ENCODE data around the gene CEP104.

CEP104 gene

GRCh38 chr1:3890389-3891328 lies 33.6 kb upstream of the CEP104 start:
- in situ Hi-C loops (cut with HindIII; ENCODE audit: low sequenced_read_pairs), result no loop called here
- H3K4me3 ChIP-seq (ENCODE audit: low read depth, low read length), result no peak overlapping the region
- DNase-seq (ENCODE audit: low read depth), result no peak
- no peak for TF ChIP-seq CTCF (IDR thresholded peaks at IDR 0.05; ENCODE audit: low read depth, low read length, missing control alignments)

GRCh38 chr1:3889936-3890335 lies 32.9 kb upstream of the CEP104 start:
- DNase-seq (ENCODE audit: low read depth), result no peak
- in situ Hi-C loops (cut with HindIII; ENCODE audit: low sequenced_read_pairs), result no loop called here
- no peak for TF ChIP-seq CTCF (IDR thresholded peaks at IDR 0.05; ENCODE audit: low read depth, low read length, missing control alignments)
- no peak overlapping the region for H3K4me3 ChIP-seq (ENCODE audit: low read depth, low read length)

GRCh38 chr1:3888301-3888700 lies 31.3 kb upstream of the CEP104 start:
- in situ Hi-C loops (cut with HindIII; ENCODE audit: low sequenced_read_pairs), result no loop called here
- DNase-seq (ENCODE audit: low read depth), result no peak
- no peak for TF ChIP-seq CTCF (IDR thresholded peaks at IDR 0.05; ENCODE audit: low read depth, low read length, missing control alignments)
- H3K4me3 ChIP-seq (ENCODE audit: low read depth, low read length), result no peak overlapping the region

GRCh38 chr1:3886691-3887090 lies 29.7 kb upstream of the CEP104 start:
- no peak overlapping the region for H3K4me3 ChIP-seq (ENCODE audit: low read depth, low read length)
- TF ChIP-seq CTCF (IDR thresholded peaks at IDR 0.05; ENCODE audit: low read depth, low read length, missing control alignments), result no peak
- no peak for DNase-seq (ENCODE audit: low read depth)
- in situ Hi-C loops (cut with HindIII; ENCODE audit: low sequenced_read_pairs), result no loop called here

- DNase-seq (ENCODE audit: low read depth), result no peak
- in situ Hi-C loops (cut with HindIII; ENCODE audit: low sequenced_read_pairs), result no loop called here
- TF ChIP-seq CTCF (IDR thresholded peaks at IDR 0.05; ENCODE audit: low read depth, low read length, missing control alignments), result no peak
- no peak overlapping the region for H3K4me3 ChIP-seq (ENCODE audit: low read depth, low read length)
Measured at GRCh38 chr1:3886106-3886670, 29.2 kb upstream of the CEP104 start.

- in situ Hi-C loops (cut with HindIII; ENCODE audit: low sequenced_read_pairs), result no loop called here
- no peak for TF ChIP-seq CTCF (IDR thresholded peaks at IDR 0.05; ENCODE audit: low read depth, low read length, missing control alignments)
- DNase-seq (ENCODE audit: low read depth), result no peak
- no peak overlapping the region for H3K4me3 ChIP-seq (ENCODE audit: low read depth, low read length)
Measured at GRCh38 chr1:3885611-3886010, 28.6 kb upstream of the CEP104 start.

Data from astrocyte of the cerebellum (primary cell).